ENCODE data around the gene PLSCR4. TPM values are rescaled to one million over a fixed set of nuclear protein-coding genes. Genes with fewer than 3 reads are reported as not detected.

The PLSCR4 gene
- total RNA-seq, 2 experiments from 2014 or later: not detected

GRCh38 chr3:146156095-146156494 lies 94.8 kb downstream of the PLSCR4 start:
- TF ChIP-seq CTCF (IDR thresholded peaks at IDR 0.05): no peak
- CTCF ChIA-PET: interaction anchor here (1.4 kb wide), 1 partner anchor 91 kb away, joined by 4 read pairs; no protein-coding TSS in a partner anchor
- Mint-ChIP-seq H3K4me3 (no peak overlapping the region), H3K27ac (no peak overlapping the region), H3K27me3 (peaks cover 14% of the 10 kb centered on the region), H3K9me3 (no peaks in the 10 kb centered on the region), H3K4me1 (ENCODE audit: low read depth) (peaks cover 3% of the 10 kb centered on the region), H3K36me3 (ENCODE audit: low read depth) (no peaks in the 10 kb centered on the region)
- POLR2A ChIA-PET: no interaction called here
- no peak for ATAC-seq
- intact Hi-C loops (cut with micrococcal nuclease): no loop called here
- no peak for DNase-seq

- no peak for ATAC-seq
Measured at GRCh38 chr3:146154995-146155394, 95.9 kb downstream of the PLSCR4 start.

GRCh38 chr3:146154316-146154715 lies 96.6 kb downstream of the PLSCR4 start:
- Mint-ChIP-seq H3K27ac (no peak overlapping the region), H3K4me1 (ENCODE audit: low read depth) (no peaks in the 10 kb centered on the region), H3K27me3 (peaks cover 6% of the 10 kb centered on the region), H3K9me3 (no peaks in the 10 kb centered on the region), H3K4me3 (no peak overlapping the region), H3K36me3 (ENCODE audit: low read depth) (no peaks in the 10 kb centered on the region)
- intact Hi-C loops (cut with micrococcal nuclease): no loop called here
- TF ChIP-seq CTCF (IDR thresholded peaks at IDR 0.05): no peak
- ATAC-seq (no peak), DNase-seq (no peak)
- ChIA-PET CTCF (no interaction called here), POLR2A (no interaction called here)

More at GRCh38 chr3:146154995-146155394, 95.9 kb downstream of the PLSCR4 start:
- no peak overlapping the region for H3K27ac Mint-ChIP-seq
- H3K4me1 Mint-ChIP-seq (ENCODE audit: low read depth): no peaks in the 10 kb centered on the region
- TF ChIP-seq CTCF (IDR thresholded peaks at IDR 0.05): no peak
- no peak for DNase-seq
- H3K9me3 Mint-ChIP-seq: no peaks in the 10 kb centered on the region
- intact Hi-C loops (cut with micrococcal nuclease): no loop called here
- ChIA-PET POLR2A (no interaction called here), CTCF (no interaction called here)
- H3K36me3 Mint-ChIP-seq (ENCODE audit: low read depth): no peaks in the 10 kb centered on the region
- H3K4me3 Mint-ChIP-seq: no peak overlapping the region
- peaks cover 9% of the 10 kb centered on the region for H3K27me3 Mint-ChIP-seq

- Mint-ChIP-seq H3K4me3 (no peak overlapping the region), H3K9me3 (no peaks in the 10 kb centered on the region), H3K27ac (no peak overlapping the region), H3K27me3 (peaks cover 1% of the 10 kb centered on the region), H3K36me3 (ENCODE audit: low read depth) (no peaks in the 10 kb centered on the region), H3K4me1 (ENCODE audit: low read depth) (no peaks in the 10 kb centered on the region)
- ATAC-seq: no peak
- ChIA-PET CTCF (no interaction called here), POLR2A (no interaction called here)
- intact Hi-C loops (cut with micrococcal nuclease): no loop called here
- no peak for DNase-seq
- no peak for TF ChIP-seq CTCF (IDR thresholded peaks at IDR 0.05)
Measured at GRCh38 chr3:146153429-146153828, 97.5 kb downstream of the PLSCR4 start.

GRCh38 chr3:146152834-146153233 lies 98.1 kb downstream of the PLSCR4 start:
- ChIA-PET CTCF (no interaction called here), POLR2A (no interaction called here)
- H3K27me3 Mint-ChIP-seq: peaks cover 1% of the 10 kb centered on the region
- H3K27ac Mint-ChIP-seq: no peak overlapping the region
- DNase-seq (no peak), ATAC-seq (no peak)
- H3K36me3 Mint-ChIP-seq (ENCODE audit: low read depth): no peaks in the 10 kb centered on the region
- no peaks in the 10 kb centered on the region for H3K9me3 Mint-ChIP-seq
- no peak overlapping the region for H3K4me3 Mint-ChIP-seq
- no peak for TF ChIP-seq CTCF (IDR thresholded peaks at IDR 0.05)
- H3K4me1 Mint-ChIP-seq (ENCODE audit: low read depth): no peaks in the 10 kb centered on the region
- intact Hi-C loops (cut with micrococcal nuclease): no loop called here
